Activated CD8-positive, alpha-beta memory T cell treated with anti-CD3 and anti-CD28 coated beads, Interleukin-2, amount 10 ng/mL, durations not matched to agents 7 days and 5 days (primary cell): ENCODE data around the gene ARF4. TPM values are rescaled to one million over a fixed set of nuclear protein-coding genes. Genes with fewer than 3 reads are reported as not detected.

Source experiments
- ATAC-seq: fragments of 150-1000 bp; cut with Tn5 transposase; one replicate; pipeline ENCODE4 v1.10.0; 2021; ENCODE audit warnings: moderate library complexity
- CTCF ChIA-PET: fragments of 350-600 bp; sonication (Branson Sonifier 250); formaldehyde crosslinking; loops from one replicate; lab custom pipeline; 2021; ENCODE audit warnings: antibody characterized with exemption; lab: Charles Lee
- DNase-seq: peaks from one replicate; pipeline ENCODE4 v3.0.0-alpha.2; 2020
- H3K27ac Mint-ChIP-seq: one replicate; pipeline ENCODE4 v1.8.0; 2021; ENCODE audit warnings: mild to moderate bottlenecking, mixed read lengths
- H3K27me3 Mint-ChIP-seq: one replicate; pipeline ENCODE4 v1.8.0; 2021; ENCODE audit warnings: mixed read lengths
- H3K36me3 Mint-ChIP-seq: one replicate; pipeline ENCODE4 v1.8.0; 2021; ENCODE audit warnings: mild to moderate bottlenecking, mixed read lengths
- H3K4me1 Mint-ChIP-seq: one replicate; pipeline ENCODE4 v1.8.0; 2021; ENCODE audit warnings: mixed read lengths
- H3K4me3 Mint-ChIP-seq: one replicate; pipeline ENCODE4 v1.8.0; 2021; ENCODE audit warnings: mild to moderate bottlenecking, moderate library complexity, mixed read lengths
- H3K9me3 Mint-ChIP-seq: one replicate; pipeline ENCODE4 v1.8.0; 2022; ENCODE audit warnings: low read depth, mixed read lengths
- total RNA-seq, 2 experiments: library from RNA; stranded (reverse); gene quantifications; one replicate each; pipeline ENCODE4 v1.2.3, GENCODE V29; 2021

ARF4 gene
- total RNA-seq, 2 experiments from 2014 or later: 51.3 to 61.6 TPM

- H3K9me3 Mint-ChIP-seq: no peaks in the 10 kb centered on the region
- no peak for ATAC-seq
- H3K4me3 Mint-ChIP-seq: no peak overlapping the region
- peaks cover 45% of the 10 kb centered on the region for H3K36me3 Mint-ChIP-seq
- H3K27me3 Mint-ChIP-seq: no peaks in the 10 kb centered on the region
- CTCF ChIA-PET: interaction anchor here (0.7 kb wide), 1 partner anchor 826 kb away, joined by 3 read pairs; no protein-coding TSS in a partner anchor
- H3K27ac Mint-ChIP-seq: no peak overlapping the region
- no peak for DNase-seq
- H3K4me1 Mint-ChIP-seq: no peaks in the 10 kb centered on the region
These were observed 27.2 kb downstream of the ARF4 start for GRCh38 chr3:57569859-57570450.

GRCh38 chr3:57559526-57559925 lies 37.6 kb downstream of the ARF4 start:
- Mint-ChIP-seq H3K4me3 (peak overlapping the region; percentile 58), H3K9me3 (no peaks in the 10 kb centered on the region), H3K27me3 (no peaks in the 10 kb centered on the region), H3K4me1 (peaks cover 47% of the 10 kb centered on the region), H3K27ac (peak overlapping the region; percentile 61), H3K36me3 (peaks cover 47% of the 10 kb centered on the region)
- DNase-seq (no peak), ATAC-seq (no peak)
- CTCF ChIA-PET: no interaction called here

- Mint-ChIP-seq H3K27ac (peak overlapping the region; percentile 98), H3K9me3 (no peaks in the 10 kb centered on the region), H3K36me3 (peaks cover 37% of the 10 kb centered on the region), H3K4me1 (peaks cover 45% of the 10 kb centered on the region), H3K27me3 (no peaks in the 10 kb centered on the region), H3K4me3 (peak overlapping the region; percentile 97)
- peak; percentile 73 for DNase-seq
- peak; percentile 49 for ATAC-seq
- CTCF ChIA-PET: interaction anchor here (1.1 to 3.3 kb wide), 4 partner anchors 24 to 160 kb away, joined by 3 to 18 read pairs (median 8); partner anchors contain the start of gene ARF4
These were observed 40.0 kb downstream of the ARF4 start for GRCh38 chr3:57557085-57557537.

- H3K9me3 Mint-ChIP-seq: no peaks in the 10 kb centered on the region
- peak overlapping the region; percentile 97 for H3K4me3 Mint-ChIP-seq
- H3K27me3 Mint-ChIP-seq: no peaks in the 10 kb centered on the region
- H3K4me1 Mint-ChIP-seq: peaks cover 44% of the 10 kb centered on the region
- CTCF ChIA-PET: interaction anchor here (1.1 to 3.3 kb wide), 5 partner anchors 25 to 159 kb away, joined by 3 to 18 read pairs (median 5); partner anchors contain the start of gene ARF4
- ATAC-seq: peak; percentile 43
- peak overlapping the region; percentile 98 for H3K27ac Mint-ChIP-seq
- DNase-seq: peak; percentile 57
- peaks cover 35% of the 10 kb centered on the region for H3K36me3 Mint-ChIP-seq
These were observed 40.6 kb downstream of the ARF4 start for GRCh38 chr3:57556459-57557084.

GRCh38 chr3:57555738-57556458 lies 41.2 kb downstream of the ARF4 start, which contains the start of gene PDE12:
PDE12 (plus strand) TSS chr3:57556274; CDS start chr3:57556380, 106 bp downstream.
- ATAC-seq: peak; percentile 84
- CTCF ChIA-PET: interaction anchor here (1.3 to 3.3 kb wide), 4 partner anchors 37 to 158 kb away, joined by 3 to 18 read pairs (median 8); partner anchors contain the start of gene ARF4
- H3K27ac Mint-ChIP-seq: peak within 1 kb of the TSS; percentile 98
- peaks cover 39% of the 10 kb centered on the region for H3K4me1 Mint-ChIP-seq
- DNase-seq: peak; percentile 90
- H3K27me3 Mint-ChIP-seq: no peaks in the 10 kb centered on the region
- H3K9me3 Mint-ChIP-seq: no peaks in the 10 kb centered on the region
- H3K36me3 Mint-ChIP-seq: peaks cover 32% of the 10 kb centered on the region
- H3K4me3 Mint-ChIP-seq: peak within 1 kb of the TSS; percentile 97

- Mint-ChIP-seq H3K9me3 (no peaks in the 10 kb centered on the region), H3K36me3 (peaks cover 28% of the 10 kb centered on the region), H3K4me3 (peak overlapping the region; percentile 97), H3K27ac (peak overlapping the region; percentile 98), H3K27me3 (no peaks in the 10 kb centered on the region), H3K4me1 (peaks cover 34% of the 10 kb centered on the region)
- DNase-seq: no peak
- ATAC-seq: no peak
- CTCF ChIA-PET: interaction anchor here (1.5 to 3.3 kb wide), 3 partner anchors 39 to 158 kb away, joined by 4 to 18 read pairs (median 11); partner anchors contain the start of gene ARF4
These were observed 41.8 kb downstream of the ARF4 start for GRCh38 chr3:57555306-57555705.

- DNase-seq (no peak), ATAC-seq (no peak)
- Mint-ChIP-seq H3K9me3 (no peaks in the 10 kb centered on the region), H3K4me3 (no peak overlapping the region), H3K27me3 (no peaks in the 10 kb centered on the region), H3K27ac (no peak overlapping the region), H3K4me1 (peaks cover 7% of the 10 kb centered on the region), H3K36me3 (no peaks in the 10 kb centered on the region)
- CTCF ChIA-PET: no interaction called here
These were observed 50.5 kb downstream of the ARF4 start for GRCh38 chr3:57546616-57547015.

- H3K4me3 Mint-ChIP-seq: no peak overlapping the region
- no peak for ATAC-seq
- no peaks in the 10 kb centered on the region for H3K9me3 Mint-ChIP-seq
- H3K4me1 Mint-ChIP-seq: peaks cover 7% of the 10 kb centered on the region
- no peak for DNase-seq
- CTCF ChIA-PET: no interaction called here
- no peak overlapping the region for H3K27ac Mint-ChIP-seq
- no peaks in the 10 kb centered on the region for H3K36me3 Mint-ChIP-seq
- no peaks in the 10 kb centered on the region for H3K27me3 Mint-ChIP-seq
These were observed 51.4 kb downstream of the ARF4 start for GRCh38 chr3:57545636-57546268.

- no peak within 1 kb of the TSS for H3K27ac Mint-ChIP-seq
- ATAC-seq (peak; percentile 23), DNase-seq (peak; percentile 49)
- CTCF ChIA-PET: interaction anchor here (1.0 kb wide), 1 partner anchor 15 kb away, joined by 3 read pairs; no protein-coding TSS in a partner anchor
- no peak within 1 kb of the TSS for H3K4me3 Mint-ChIP-seq
- no peaks in the 10 kb centered on the region for H3K27me3 Mint-ChIP-seq
- peaks cover 7% of the 10 kb centered on the region for H3K4me1 Mint-ChIP-seq
- no peaks in the 10 kb centered on the region for H3K9me3 Mint-ChIP-seq
- no peaks in the 10 kb centered on the region for H3K36me3 Mint-ChIP-seq
These were observed 52.7 kb downstream of the ARF4 start, which contains the start of gene DNAH12 for GRCh38 chr3:57544181-57545125. DNAH12 (minus strand) TSS chr3:57544344; CDS start chr3:57542870, 1,474 bp downstream.

GRCh38 chr3:57538465-57538864 lies 58.7 kb downstream of the ARF4 start:
- no peak for ATAC-seq
- no peak overlapping the region for H3K27ac Mint-ChIP-seq

GRCh38 chr3:57530071-57530608 lies 67.0 kb downstream of the ARF4 start:
- H3K4me3 Mint-ChIP-seq: no peak overlapping the region
- H3K36me3 Mint-ChIP-seq: no peaks in the 10 kb centered on the region
- H3K9me3 Mint-ChIP-seq: no peaks in the 10 kb centered on the region
- no peak for DNase-seq
- H3K4me1 Mint-ChIP-seq: no peaks in the 10 kb centered on the region
- no peak overlapping the region for H3K27ac Mint-ChIP-seq
- CTCF ChIA-PET: interaction anchor here (0.8 kb wide), 1 partner anchor 14 kb away, joined by 3 read pairs; the partner anchor contains the start of gene DNAH12
- ATAC-seq: no peak
- peaks cover 10% of the 10 kb centered on the region for H3K27me3 Mint-ChIP-seq

More at GRCh38 chr3:57538465-57538864, 58.7 kb downstream of the ARF4 start:
- Mint-ChIP-seq H3K4me3 (no peak overlapping the region), H3K27me3 (no peaks in the 10 kb centered on the region), H3K36me3 (no peaks in the 10 kb centered on the region), H3K4me1 (no peaks in the 10 kb centered on the region), H3K9me3 (no peaks in the 10 kb centered on the region)
- no peak for DNase-seq
- CTCF ChIA-PET: no interaction called here
